HG02840 (cell line): Measurements from ENCODE around the gene VPS45.

Source experiments
- ATAC-seq: cut with Tn5 transposase; IDR thresholded peaks from one replicate; pipeline ENCODE4 v1.9.1; 2021; ENCODE audit warnings: mild to moderate bottlenecking, moderate library complexity, moderate number of reproducible peaks; ENCODE audit not compliant: unreplicated experiment, low FRiP score

VPS45 gene

DNA sequence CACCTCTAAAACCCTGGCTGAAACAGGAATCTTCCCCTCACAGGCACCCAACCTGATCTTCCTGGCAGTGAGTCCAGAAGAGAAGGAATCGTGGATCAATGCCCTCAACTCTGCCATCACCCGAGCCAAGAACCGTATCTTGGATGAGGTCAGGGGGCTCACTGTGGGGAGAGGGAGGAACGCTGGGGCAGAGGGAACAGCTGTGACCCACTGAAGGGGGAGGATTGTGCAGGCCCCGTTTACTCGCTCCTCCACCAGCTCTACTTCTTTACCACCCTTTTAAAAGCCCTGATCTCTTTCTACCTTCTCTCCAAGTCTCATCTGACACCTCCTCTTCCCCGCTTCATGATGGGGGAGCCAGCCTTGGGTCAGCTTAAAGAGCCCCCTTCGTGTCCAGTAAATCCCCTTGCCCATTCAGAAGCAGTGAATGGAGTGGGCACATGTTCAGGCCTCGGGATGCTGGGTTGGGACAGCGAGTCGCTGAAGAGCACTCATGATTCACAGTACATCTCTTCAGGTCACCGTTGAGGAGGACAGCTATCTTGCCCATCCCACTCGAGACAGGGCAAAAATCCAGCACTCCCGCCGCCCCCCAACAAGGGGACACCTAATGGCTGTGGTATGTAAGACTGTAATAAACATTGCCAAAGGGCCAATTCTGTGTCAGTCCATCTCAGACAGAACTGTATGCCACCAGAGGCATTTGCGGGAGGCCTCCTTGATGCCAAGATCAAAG is 89.5 kb downstream of the VPS45 start:
- ATAC-seq = no peak

DNA sequence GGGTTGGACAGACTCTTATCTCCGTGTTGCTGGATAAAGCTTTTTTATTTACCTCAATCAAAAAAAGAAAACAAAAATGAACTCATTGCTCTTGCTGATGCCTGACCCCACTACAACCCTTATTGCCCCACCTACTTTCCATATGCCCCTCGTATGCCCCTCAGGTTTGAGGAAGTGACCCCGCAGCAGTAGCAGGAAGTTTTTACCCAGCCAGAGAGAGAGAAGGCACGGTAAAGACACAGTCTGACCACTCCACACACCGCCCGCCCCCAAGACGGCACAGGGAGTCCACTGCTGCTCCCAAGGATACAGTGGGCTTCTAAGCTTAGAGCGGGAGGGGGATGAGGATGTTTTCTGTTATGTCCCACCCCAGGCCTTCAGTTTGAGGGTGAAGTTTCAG is 92.0 kb downstream of the VPS45 start:
- no peak for ATAC-seq

- ATAC-seq = no peak
Observed at GRCh38 chr1:150160964-150161621, 93.5 kb downstream of the VPS45 start.

- ATAC-seq = no peak
Observed at GRCh38 chr1:150161747-150162581, 94.4 kb downstream of the VPS45 start.

- no peak for ATAC-seq
Observed at GRCh38 chr1:150162582-150162861, 94.9 kb downstream of the VPS45 start.

- ATAC-seq = no peak
Observed at GRCh38 chr1:150162862-150163706, 95.5 kb downstream of the VPS45 start.

DNA sequence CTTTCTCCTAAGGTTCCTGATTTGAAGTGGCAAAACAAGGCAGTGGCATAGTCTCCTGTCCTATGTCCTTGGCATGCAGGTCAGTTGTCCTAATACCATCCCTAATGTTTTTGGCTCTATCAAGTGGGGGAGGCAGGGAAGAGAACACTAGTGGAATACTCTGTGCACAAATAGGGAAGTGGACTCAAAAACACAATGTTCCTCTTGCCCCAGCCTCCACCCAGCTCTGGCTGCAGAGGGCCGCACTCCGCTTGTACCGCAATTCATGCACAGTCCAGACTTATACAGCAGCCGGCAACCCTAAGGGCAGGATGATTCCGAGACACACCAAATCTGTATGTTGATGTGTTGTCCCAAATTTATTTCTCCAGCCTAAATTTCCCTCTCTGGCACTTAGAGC is 96.6 kb downstream of the VPS45 start:
- ATAC-seq = no peak

DNA sequence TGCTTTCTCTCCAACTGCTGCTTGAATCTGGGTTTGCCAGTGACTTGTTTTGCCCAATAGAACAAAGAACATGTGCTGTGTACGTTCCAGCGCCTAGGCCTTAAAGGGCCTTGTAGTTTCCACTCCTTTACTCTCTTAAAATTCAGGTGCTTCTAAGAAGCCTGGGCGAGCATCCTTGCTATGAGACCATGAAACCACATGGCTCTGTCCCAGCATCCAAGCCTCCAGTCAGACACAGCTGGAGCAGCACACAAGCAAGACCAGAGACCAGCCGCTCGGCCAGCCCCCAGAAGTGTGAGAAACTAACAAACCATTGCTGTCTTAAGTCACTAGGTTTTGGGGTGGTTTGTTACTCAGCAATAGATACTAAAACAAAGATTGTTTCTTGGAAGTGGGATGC is 97.2 kb downstream of the VPS45 start:
- ATAC-seq = no peak

GRCh38 chr1:150165622-150166612 is 98.3 kb downstream of the VPS45 start:
- ATAC-seq = no peak

DNA sequence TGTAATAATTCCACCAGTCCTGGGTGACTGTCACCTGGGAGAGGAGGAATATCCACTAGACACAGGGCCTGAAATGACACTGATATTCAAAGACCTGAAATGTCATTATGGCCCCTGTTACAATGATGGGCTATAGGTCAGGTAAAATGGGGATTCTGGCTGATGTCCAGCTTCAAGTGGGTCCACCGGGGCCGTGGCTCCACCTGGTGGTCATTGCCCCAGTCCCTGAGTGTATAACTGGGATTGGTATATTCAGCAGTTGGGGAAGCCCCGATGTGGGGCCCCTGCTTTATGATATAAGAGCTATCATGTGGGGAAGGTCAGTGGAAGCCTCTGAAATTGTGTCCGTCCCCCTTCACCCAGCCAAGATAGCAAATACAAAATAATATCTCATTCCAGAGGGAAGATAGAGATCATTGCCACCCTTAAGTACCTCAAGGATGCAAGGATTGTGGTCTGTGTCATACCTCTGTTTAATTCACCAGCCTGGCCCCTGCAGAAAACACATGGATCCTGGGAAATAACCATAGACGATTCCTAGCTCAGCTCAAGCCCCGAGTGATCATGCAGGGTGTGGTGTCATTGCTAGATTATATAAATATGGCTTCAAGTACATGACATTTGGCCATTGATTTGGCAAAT is 101.5 kb downstream of the VPS45 start:
- ATAC-seq = no peak

GRCh38 chr1:150171801-150172200 is 104.2 kb downstream of the VPS45 start:
- no peak for ATAC-seq

- no peak for ATAC-seq
Observed at GRCh38 chr1:150173141-150173585, 105.6 kb downstream of the VPS45 start.

DNA sequence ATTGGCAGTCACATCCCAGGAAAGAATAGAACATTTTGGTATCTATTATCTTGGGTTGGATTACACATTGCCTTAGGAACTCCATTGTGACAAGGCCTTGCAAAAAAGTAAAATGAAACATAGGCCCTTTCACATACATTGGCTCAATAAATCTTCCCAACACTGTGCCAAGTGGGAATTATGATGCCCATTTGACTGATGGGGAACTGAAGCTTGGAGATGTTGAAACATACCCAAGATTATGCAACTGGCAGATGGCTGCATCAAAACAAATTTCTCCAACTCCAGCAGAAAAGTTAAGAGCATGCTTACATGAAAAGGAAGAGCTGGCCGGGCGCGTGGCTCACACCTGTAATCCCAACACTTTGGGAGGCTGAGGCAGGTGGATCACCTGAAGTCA is 109.0 kb downstream of the VPS45 start:
- ATAC-seq = no peak

GRCh38 chr1:150178548-150178947 is 111.0 kb downstream of the VPS45 start:
- ATAC-seq = no peak

- no peak for ATAC-seq
Observed at GRCh38 chr1:150179867-150180266, 112.3 kb downstream of the VPS45 start.

GRCh38 chr1:150180474-150180873 is 112.9 kb downstream of the VPS45 start:
- ATAC-seq = no peak

- ATAC-seq = no peak
Observed at GRCh38 chr1:150182247-150182646, 114.7 kb downstream of the VPS45 start.

GRCh38 chr1:150183061-150183460 is 115.5 kb downstream of the VPS45 start:
- ATAC-seq = no peak

GRCh38 chr1:150185481-150185880 is 117.9 kb downstream of the VPS45 start:
- ATAC-seq = no peak
